Breast epithelium (tissue), 4 donors: ENCODE results near the gene ROR2. TPM values are rescaled to one million over a fixed set of nuclear protein-coding genes. Genes with fewer than 3 reads are reported as not detected.

Source experiments
- DNase-seq, 2 donors: peaks; one replicate each; pipeline ENCODE4 v3.0.0-alpha.2; 2019; ENCODE audit warnings: low spot score in 2 of 2
- H3K27ac ChIP-seq, 2 donors: fragments of 200-600 bp; sonication (generic) in 1 of 2; one replicate each; pipeline ENCODE4 v1.5.1; 2016 to 2019; ENCODE audit warnings: mild to moderate bottlenecking in 1 of 2
- H3K27me3 ChIP-seq, 2 donors: fragments of 200-600 bp; sonication (generic) in 1 of 2; one replicate each; pipeline versions ENCODE4 v1.5.1 to v1.6.0; 2017 to 2019; ENCODE audit warnings: control low read depth in 1 of 2, mild to moderate bottlenecking in 1 of 2
- H3K36me3 ChIP-seq: fragments of 200-600 bp; one replicate; pipeline ENCODE4 v1.5.1; 2019
- H3K4me1 ChIP-seq, 2 donors: fragments of 200-600 bp; sonication (generic); one replicate each; pipeline ENCODE4 v1.5.1; 2016 to 2019; ENCODE audit warnings: control low read depth in 1 of 2
- H3K4me3 ChIP-seq, 3 donors: fragments of 200-600 bp; sonication (generic); 1 replicate in 2 of 3; 2 replicates in 1 of 3; pipeline ENCODE4 v1.5.1; 2016 to 2019; ENCODE audit warnings: mild to moderate bottlenecking in 3 of 3, moderate library complexity in 2 of 3
- H3K9me3 ChIP-seq, 2 donors: fragments of 200-600 bp; sonication (generic) in 1 of 2; one replicate each; pipeline ENCODE4 v1.5.1; 2016 to 2019; ENCODE audit warnings: control low read depth in 1 of 2
- CTCF ChIP-seq, 3 donors: fragments of 450-650 bp; IDR thresholded peaks; one replicate each; pipeline ENCODE4 v1.5.1; 2016 to 2017; ENCODE audit warnings: antibody characterized with exemption in 3 of 3, mild to moderate bottlenecking in 3 of 3, moderate library complexity in 3 of 3
- POLR2A ChIP-seq: fragments of 450-650 bp; IDR thresholded peaks from one replicate; pipeline ENCODE4 v1.6.1; 2016; ENCODE audit warnings: antibody characterized with exemption, mild to moderate bottlenecking, moderate library complexity
- POLR2AphosphoS5 ChIP-seq, 3 donors: sonication (generic); formaldehyde crosslinking; IDR thresholded peaks; one replicate each; pipeline ENCODE4 v1.6.1; 2017; ENCODE audit warnings: antibody characterized with exemption in 3 of 3
- intact Hi-C: fragments of 100-400 bp; cut with DNase I; formaldehyde crosslinking; loops from one replicate; pipeline ENCODE4 v1.15.1; 2023; ENCODE audit warnings: low total_unique reads
- total RNA-seq, 3 donors: library from RNA; depleted of rRNA; stranded (reverse); fragments of >200 nt; gene quantifications; one replicate each; pipeline ENCODE4 v1.1.0, GENCODE V29; 2016

ROR2 gene
- total RNA-seq, 3 donors from 2014 or later: 2.1 to 25.6 (median 10.2) TPM

DNA sequence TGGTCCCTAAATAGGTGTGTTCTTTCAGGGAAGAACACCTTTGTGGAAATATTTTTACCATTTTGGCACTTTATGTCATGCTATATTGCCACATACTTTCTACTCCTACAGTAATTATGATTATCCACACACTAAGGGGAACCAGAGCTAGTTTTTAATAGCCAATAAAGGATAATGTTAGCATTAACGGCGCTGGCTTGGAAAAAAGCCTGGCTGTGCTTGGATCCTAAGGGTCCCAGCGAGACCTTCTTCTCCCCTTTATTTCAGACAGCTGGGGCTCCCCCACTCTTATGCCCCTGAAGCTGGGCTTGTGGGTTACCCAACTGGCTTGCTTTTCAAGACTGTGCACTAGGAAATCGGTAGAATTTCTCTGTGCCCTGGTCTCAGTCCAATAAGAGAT is 367.8 kb downstream of the ROR2 start:
- no peak for DNase-seq
- Histone ChIP-seq H3K9me3 (no peaks in the 10 kb centered on the region), H3K4me3 (no peak overlapping the region), H3K27ac (no peak overlapping the region), H3K4me1 (no peaks in the 10 kb centered on the region), H3K36me3 (no peaks in the 10 kb centered on the region), H3K27me3 (peaks cover 0 to 5% of the 10 kb centered on the region in 2 donors)
- intact Hi-C loops: no loop called here
- TF ChIP-seq CTCF (IDR thresholded peaks at IDR 0.05): no peak

DNA sequence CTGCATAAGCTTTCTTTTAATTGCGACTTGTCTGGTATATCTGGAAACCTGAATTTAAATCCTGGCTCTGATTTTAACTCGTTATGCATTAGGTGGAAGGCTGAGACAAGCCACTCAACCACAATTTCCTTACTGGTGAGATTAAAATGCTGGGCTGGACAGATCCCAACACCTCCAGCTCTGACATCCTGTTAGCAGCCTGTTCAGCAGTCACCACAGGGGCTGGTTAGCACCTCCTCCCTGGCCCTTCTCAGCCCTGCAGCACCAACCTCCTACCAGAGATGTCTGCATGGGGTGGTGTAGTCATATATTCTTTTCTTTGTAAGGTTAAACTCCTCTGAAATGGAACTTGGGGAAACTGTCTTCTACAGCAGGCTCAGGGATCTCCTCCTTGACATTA is 369.9 kb downstream of the ROR2 start:
- no peaks in the 10 kb centered on the region for H3K27me3 ChIP-seq
- DNase-seq: no peak
- H3K27ac ChIP-seq: no peak overlapping the region
- intact Hi-C loops: no loop called here
- H3K36me3 ChIP-seq: no peaks in the 10 kb centered on the region
- TF ChIP-seq POLR2A: no peak
- no peak for TF ChIP-seq CTCF (IDR thresholded peaks at IDR 0.05)
- TF ChIP-seq POLR2AphosphoS5 (IDR thresholded peaks at IDR 0.05): no peak
- H3K9me3 ChIP-seq: no peaks in the 10 kb centered on the region
- H3K4me3 ChIP-seq: no peak overlapping the region
- no peaks in the 10 kb centered on the region for H3K4me1 ChIP-seq

GRCh38 chr9:91578911-91579310 is 371.1 kb downstream of the ROR2 start:
- Histone ChIP-seq H3K27me3 (no peaks in the 10 kb centered on the region), H3K9me3 (no peaks in the 10 kb centered on the region), H3K36me3 (no peaks in the 10 kb centered on the region), H3K4me1 (no peaks in the 10 kb centered on the region), H3K4me3 (no peak overlapping the region), H3K27ac (no peak overlapping the region)
- no peak for DNase-seq
- intact Hi-C loops: no loop called here
- TF ChIP-seq POLR2A (no peak), POLR2AphosphoS5 (IDR thresholded peaks at IDR 0.05) (no peak), CTCF (IDR thresholded peaks at IDR 0.05) (no peak)

DNA sequence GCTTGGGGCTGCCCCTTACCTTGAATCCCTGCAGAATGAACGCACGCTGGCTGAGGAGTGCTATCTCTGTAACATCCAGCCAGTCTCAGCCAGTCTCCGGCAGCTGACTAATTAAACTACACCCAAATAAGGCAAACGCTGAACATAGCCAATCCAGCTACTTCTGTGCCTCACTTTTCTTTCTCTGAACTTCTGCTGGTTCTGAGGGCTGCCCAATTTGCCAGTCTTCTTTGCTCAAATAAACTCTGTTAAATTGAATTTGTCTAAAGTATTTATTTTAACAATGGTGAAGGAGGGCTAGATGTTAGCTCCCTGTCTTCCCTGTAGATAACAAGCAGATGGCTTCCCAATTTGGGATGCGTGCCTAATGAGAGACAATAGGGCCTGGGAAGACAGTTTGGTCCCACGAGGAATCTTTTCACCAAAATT is 372.4 kb downstream of the ROR2 start:
- Histone ChIP-seq H3K27ac (no peak overlapping the region), H3K36me3 (no peaks in the 10 kb centered on the region), H3K9me3 (no peaks in the 10 kb centered on the region), H3K4me1 (no peaks in the 10 kb centered on the region), H3K27me3 (no peaks in the 10 kb centered on the region), H3K4me3 (no peak overlapping the region)
- intact Hi-C loops: no loop called here
- DNase-seq: no peak
- TF ChIP-seq POLR2A: no peak
- no peak for TF ChIP-seq POLR2AphosphoS5 (IDR thresholded peaks at IDR 0.05)

DNA sequence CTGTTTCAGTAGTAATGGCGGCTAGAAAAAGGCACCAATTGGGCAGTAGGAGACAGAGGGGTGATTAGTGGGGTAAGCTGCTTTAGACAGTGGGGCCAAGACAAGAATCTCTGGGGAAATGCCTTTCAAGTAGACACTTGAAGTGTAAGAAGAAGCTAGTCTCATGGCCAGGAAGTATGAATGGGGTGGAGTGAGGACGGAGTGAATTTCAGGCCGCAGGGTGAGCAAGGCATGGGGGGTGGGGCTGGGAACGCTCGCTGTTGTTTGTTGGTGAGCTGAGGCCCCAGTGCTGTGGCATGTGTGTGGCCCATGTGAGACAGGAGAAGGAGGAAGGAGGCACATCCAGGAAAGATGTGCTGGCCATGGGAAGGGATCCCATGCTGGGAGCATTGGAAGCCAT is 377.2 kb downstream of the ROR2 start:
- H3K4me3 ChIP-seq: no peak overlapping the region
- H3K4me1 ChIP-seq: no peaks in the 10 kb centered on the region
- H3K27me3 ChIP-seq: no peaks in the 10 kb centered on the region
- H3K9me3 ChIP-seq: peaks cover 7 to 11% of the 10 kb centered on the region in 2 donors
- DNase-seq: no peak
- TF ChIP-seq CTCF (IDR thresholded peaks at IDR 0.05): no peak
- TF ChIP-seq POLR2AphosphoS5 (IDR thresholded peaks at IDR 0.05): no peak
- TF ChIP-seq POLR2A: no peak
- H3K36me3 ChIP-seq: no peaks in the 10 kb centered on the region
- intact Hi-C loops: no loop called here
- H3K27ac ChIP-seq: no peak overlapping the region

DNA sequence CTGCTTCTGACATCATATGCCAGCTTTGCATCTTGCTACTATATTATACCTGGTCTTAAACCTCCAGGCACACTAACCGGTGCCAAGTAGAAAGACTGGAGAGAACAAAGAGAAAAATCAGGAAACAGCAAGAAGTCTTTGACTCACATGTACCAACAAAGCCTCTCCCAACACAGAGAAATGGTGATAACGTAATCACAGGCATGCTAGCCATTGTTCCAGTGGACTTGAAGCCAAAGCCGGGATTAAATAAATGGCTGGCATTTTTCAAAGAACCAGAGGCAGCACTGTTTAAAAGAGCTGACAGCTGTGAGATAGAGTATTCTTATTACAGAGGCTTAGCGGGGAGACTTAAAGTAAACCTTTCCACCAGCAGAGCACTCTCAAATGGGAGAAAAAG is 378.0 kb downstream of the ROR2 start:
- peaks cover 7 to 11% of the 10 kb centered on the region in 2 donors for H3K9me3 ChIP-seq
- no peaks in the 10 kb centered on the region for H3K36me3 ChIP-seq
- H3K4me3 ChIP-seq: no peak overlapping the region
- intact Hi-C loops: no loop called here
- no peak for TF ChIP-seq POLR2AphosphoS5 (IDR thresholded peaks at IDR 0.05)
- TF ChIP-seq POLR2A: no peak
- TF ChIP-seq CTCF (IDR thresholded peaks at IDR 0.05): no peak
- H3K27me3 ChIP-seq: no peaks in the 10 kb centered on the region
- DNase-seq: no peak
- H3K27ac ChIP-seq: no peak overlapping the region
- no peaks in the 10 kb centered on the region for H3K4me1 ChIP-seq
